GM19468 (cell line): ENCODE results near the gene ASB10.

Experiments used
- ATAC-seq: cut with Tn5 transposase; IDR thresholded peaks from one replicate; pipeline ENCODE4 v1.9.1; 2021; ENCODE audit warnings: mild to moderate bottlenecking, moderate library complexity, moderate number of reproducible peaks; ENCODE audit not compliant: unreplicated experiment; ENCODE audit errors: extremely low read depth

The ASB10 gene

GRCh38 chr7:151139071-151139790 lies 47.8 kb downstream of the ASB10 start:
- no peak for ATAC-seq

- ATAC-seq: no peak
Observed at GRCh38 chr7:151138153-151138851, 48.7 kb downstream of the ASB10 start.

- ATAC-seq: no peak
Observed at GRCh38 chr7:151137791-151138152, 49.3 kb downstream of the ASB10 start.

DNA sequence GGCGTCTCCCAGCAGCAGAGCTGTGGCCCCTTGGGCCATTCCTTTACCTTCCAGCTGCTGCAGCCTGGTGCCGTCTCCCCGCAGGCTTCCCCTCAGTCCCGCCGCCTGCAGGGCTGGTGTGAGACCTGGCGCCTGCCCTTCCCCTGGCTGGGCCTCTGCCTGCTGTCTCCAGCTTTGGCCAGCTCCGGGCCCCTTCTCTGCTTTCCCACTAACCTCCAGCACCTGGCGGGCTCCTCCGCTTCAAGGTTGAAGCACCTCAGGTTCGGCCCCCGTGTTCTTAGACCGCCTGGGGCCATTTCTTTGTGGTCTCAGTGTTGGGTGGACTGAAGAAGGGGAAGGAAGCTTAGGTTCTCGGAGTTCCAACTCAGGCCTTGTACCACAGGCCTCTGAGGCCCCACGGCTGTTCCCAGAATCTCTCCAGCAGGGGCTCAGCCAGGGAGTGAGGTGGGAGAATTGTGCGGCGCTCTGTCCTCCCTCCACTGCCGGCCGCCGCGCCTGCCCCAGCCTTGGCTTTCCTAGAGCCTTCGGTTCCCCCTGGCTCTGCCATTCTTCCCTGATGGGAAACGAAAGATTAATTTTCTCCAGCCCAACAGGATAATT lies 49.9 kb downstream of the ASB10 start:
- ATAC-seq: no peak

DNA sequence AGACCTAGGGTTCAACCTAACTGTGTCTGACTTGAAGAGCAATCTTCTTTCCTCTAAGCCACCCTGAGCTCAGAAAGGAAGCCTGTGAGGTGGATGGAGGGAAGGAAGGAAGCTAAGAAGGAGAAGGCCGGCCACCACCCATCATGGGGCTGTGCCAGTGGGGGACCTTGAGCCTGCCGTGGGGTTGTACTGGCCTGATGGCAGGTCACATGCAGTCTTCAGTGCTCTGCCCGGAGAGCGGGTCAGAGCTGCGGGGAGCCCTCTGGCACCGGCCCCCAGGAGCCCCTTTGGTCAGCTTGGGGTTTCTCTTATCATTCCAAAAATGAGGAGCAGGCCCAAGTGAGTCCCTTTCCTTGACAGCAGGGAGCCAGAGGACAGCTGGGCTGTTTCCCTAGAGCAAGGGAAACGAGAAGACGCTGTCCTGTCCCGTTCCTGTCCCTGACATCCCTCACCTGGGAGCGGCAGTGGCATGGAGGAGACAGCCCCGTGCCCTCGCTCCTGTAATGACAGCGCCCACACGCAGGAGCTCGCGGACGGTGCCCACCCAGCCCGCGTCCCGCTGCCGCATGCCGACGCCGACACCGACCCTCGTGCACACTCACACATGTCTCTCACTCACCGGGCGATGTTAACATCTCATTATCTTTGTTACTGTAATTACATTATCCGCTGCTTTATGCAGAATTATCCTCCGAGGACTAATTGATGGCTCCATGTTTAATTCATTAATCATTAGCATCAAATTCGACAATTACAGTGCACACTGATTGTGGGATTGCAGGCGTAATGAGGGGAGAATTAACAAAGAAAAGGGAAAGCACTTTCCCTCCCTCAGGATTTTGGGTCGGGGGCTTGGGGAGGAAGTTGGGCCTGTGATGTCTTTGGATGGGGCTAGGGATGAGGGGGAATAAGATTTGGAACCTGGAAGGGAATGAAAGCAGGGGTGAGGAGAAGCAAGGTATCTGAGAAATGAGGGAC lies 50.9 kb downstream of the ASB10 start:
- no peak for ATAC-seq

DNA sequence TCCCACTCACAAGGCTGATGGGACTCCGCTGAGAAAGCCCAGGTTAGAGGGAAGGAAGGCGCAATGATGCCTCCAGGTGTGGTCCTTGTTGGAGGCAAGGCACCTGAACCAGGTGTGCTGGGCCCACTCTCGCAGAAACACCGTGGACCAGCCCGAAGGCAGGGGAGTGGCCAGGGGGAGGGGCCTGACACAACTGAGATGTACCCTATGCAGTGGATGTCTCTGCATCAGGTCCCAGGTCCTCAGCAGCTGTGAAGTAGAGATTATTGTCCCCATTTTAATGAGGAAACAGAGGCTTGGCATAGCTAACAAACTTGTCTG lies 51.6 kb downstream of the ASB10 start:
- no peak for ATAC-seq

DNA sequence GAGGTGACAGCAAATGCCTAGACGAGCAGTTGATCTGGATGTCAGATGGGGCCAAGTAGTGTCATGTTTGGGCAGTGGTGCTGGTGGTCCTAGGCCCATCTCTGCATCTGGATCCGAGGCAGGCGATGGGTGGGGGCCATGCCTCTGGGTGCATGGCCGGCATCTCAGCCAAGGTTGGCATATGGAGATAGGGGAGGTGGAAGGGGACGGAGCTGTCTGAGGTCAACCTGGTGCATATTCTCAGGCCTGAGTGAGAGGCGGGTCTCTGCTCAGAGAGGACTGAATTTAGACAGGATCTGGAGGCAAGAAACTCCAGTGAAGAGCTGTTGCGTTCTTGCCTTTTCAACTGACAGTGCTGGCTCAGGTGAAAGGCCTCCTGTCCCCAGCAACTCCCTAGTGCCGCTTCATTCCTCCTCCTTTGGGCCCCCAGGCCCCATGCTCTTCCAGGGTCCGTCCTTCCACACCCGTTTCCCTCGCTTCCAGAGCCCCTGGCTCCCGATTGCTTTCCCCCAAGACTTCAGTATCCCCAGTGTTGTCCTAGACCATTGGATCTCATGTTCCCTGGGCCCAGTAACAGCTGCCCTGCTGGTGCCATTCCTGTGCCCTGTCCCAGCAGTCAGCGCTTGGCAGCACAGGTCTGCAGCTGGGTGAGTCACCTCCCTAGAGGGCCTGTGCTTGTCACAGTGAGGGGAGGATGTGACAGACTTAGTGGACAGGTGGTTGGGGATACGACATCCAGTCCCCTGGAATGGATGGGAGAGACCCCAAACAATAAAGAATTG lies 52.1 kb downstream of the ASB10 start:
- no peak for ATAC-seq

GRCh38 chr7:151133986-151134742 lies 52.9 kb downstream of the ASB10 start:
- no peak for ATAC-seq

- ATAC-seq: no peak
Observed at GRCh38 chr7:151133266-151133985, 53.6 kb downstream of the ASB10 start.

DNA sequence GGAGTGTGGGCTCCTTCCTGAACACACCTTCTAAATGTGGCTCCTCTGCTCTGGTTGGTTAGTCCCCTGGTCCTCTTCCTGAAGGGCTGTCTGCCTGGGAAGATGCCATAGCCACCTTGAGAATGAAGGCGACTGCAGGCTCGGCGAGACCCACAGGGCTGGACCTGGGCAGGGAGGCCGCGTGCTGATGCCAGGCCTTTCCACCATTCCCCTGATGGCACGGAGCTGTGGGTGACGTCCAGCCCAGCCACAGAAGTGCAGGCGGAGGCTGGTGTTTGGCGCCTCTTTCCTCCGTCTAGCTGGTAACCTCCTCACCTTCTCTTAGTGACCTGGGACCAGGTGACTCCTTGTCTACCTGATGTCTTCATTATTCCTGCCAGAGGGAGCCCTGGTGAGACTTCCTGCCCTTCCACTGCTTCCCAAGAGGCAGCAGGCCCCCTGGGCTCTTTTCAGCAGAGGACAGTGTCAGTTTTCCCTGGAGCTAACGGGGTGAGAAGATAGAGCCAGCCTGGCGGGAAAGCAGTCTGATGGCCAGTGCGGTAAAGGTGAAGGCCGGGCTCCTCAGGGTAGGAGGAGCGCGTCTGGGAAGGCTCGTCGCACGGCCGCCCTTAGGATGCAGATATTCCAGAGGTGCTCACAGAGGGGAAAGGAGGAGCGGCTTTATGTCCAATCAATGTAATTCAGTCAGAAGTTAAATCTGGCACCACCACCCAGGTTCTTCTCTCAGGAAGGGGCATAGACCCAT lies 54.4 kb downstream of the ASB10 start:
- ATAC-seq: no peak

- ATAC-seq: no peak
Observed at GRCh38 chr7:151131592-151132293, 55.3 kb downstream of the ASB10 start.

DNA sequence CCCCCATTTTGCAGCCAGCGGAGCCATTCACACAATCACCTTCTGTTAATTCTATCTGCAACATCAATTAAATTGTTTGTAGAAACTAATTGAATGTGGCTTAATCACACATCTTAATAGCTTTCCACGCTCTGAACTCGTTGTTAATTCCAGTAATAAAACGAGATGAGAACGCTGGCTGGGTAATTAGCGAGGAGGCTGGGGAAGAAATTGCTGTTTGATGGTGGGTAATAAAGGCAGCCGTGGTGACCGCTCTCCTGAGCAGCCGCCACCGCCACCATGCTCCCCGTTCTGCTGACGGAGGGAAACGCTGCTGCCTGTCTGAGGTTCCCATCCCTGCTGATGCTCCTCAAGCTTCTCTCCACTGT lies 55.8 kb downstream of the ASB10 start:
- no peak for ATAC-seq

DNA sequence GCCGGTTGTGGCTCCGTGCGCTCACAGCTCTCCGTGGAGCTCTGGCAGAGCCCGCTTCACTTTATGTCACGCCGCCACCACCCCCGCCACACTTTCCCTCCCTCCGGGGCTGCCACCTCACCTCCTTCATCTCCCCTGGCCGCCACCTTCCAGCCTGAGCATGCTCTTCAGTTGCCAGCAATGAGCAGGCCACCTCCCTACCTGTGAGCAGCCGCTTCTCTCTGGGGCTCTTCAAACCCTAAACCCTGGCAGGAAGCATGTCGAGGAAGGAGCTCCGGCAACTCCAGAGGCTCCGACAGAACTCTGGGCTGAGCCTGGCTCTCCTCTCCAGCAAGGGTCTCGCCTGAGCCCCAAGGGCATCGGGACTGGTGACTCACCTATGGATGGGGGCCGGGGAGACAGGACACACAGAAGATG lies 56.3 kb downstream of the ASB10 start:
- no peak for ATAC-seq

DNA sequence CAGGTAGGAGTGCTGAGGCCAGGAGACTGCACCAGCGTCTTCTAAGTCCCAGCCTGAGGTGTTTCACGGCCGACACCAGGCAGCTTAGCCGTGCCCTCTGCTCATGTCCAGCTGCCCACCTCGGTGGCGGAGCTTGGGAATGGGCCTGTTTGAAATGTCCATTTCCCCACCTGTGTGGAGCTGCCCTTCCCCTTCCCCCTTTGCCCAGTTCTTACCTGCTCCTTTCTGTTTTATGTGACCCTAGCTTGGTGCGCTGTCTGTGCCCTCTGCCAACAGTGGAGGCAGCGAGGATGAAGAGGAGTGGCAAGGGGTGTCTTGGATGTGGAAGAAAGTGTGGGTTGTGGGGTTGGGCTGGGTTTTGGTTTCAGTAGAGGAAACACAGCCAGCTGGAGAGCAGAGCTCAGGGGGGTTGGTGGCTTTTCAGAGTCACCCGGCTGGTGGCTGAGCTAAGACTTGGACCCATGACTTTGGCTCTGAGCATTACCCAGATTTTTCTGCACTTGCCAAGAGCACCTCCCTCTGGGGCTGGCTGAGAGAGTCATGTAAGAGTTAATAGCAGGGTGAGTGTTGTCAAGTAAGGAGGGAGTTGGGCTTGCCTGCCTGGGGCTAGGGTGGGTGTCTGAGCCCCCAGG lies 57.0 kb downstream of the ASB10 start:
- ATAC-seq: no peak

DNA sequence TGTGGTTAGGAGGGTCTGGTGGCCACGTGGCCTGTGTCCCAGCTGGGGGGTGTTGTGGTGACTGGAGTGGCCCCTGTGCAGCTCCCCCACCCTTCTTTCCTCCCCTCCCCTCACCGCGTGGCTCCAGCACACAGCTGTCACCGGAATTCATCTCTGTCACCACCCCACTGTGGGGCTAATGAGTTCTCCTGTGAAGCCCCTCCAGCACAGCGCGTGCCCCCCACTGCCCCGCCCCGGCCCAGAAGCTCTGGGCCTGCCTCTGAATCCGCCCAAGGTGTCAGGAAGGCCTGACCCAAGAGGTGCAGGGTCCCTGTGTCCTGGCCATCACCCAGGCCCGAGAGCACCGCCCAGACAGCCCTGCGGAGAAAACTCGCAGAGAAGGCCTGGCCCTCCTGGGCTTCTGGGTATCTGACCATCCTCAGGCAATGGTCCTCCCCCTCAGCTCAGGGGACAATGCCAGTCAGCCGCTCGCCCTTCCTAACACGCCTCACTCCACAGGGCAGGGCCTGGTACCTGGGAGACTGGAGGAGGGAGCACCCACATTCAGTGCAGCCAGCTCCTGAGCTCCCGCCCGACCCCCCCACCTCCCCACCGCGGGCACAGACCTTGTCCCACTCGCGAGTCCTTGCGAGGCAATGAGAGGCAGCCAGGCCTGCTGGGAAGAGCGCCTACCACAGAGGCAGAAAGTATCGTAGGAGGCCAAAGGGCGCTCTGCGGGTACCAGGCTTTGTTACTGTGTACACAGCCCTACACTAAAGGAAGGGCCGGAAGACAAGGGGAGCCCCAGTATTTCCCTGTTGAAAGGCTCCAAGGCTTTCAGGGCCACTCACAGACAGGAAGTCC lies 57.7 kb downstream of the ASB10 start:
- ATAC-seq: no peak

GRCh38 chr7:151128716-151129115 lies 58.3 kb downstream of the ASB10 start:
- no peak for ATAC-seq
